Measurements from ENCODE around the gene GJB1.

GRCh38 chrX:71216485-71216884 is 6.5 kb upstream of the GJB1 start:
- TF ChIP-seq CTCF (IDR thresholded peaks at IDR 0.05) = no peak
- TF ChIP-seq POLR2A (IDR thresholded peaks at IDR 0.05) = no peak
